ENCODE results near the gene CLDN9. TPM values are rescaled to one million over a fixed set of nuclear protein-coding genes. Genes with fewer than 3 reads are reported as not detected.

CLDN9 gene
- total and polyA plus RNA-seq, 12 donors = 0.19 to 3.2 (median 0.90) TPM

GRCh38 chr16:3001316-3001715 is 11.4 kb upstream of the CLDN9 start:
- TF ChIP-seq CTCF (IDR thresholded peaks at IDR 0.05) = no peak
- H3K9me3 ChIP-seq = no peaks in the 10 kb centered on the region
- H3K27me3 ChIP-seq = peaks cover 0 to 48% (median 21%) of the 10 kb centered on the region in 7 donors
- intact Hi-C loops (cut with DNase I) = no loop called here
- no peak for DNase-seq
- peaks cover 0 to 12% (median 9%) of the 10 kb centered on the region in 9 donors for H3K4me1 ChIP-seq
- H3K27ac ChIP-seq = no peak overlapping the region
- no peak for ATAC-seq
- no peaks in the 10 kb centered on the region for H3K36me3 ChIP-seq
- whole genome bisulfite sequencing, 2 donors = 69 to 78% methylated on average over 12 of the region's 12 CpGs
- no peak overlapping the region for H3K4me3 ChIP-seq

GRCh38 chr16:3003582-3004270 is 9.0 kb upstream of the CLDN9 start:
- peak overlapping the region in 6 of 10 donors; percentile 8 to 36 (median 24) for H3K4me3 ChIP-seq
- intact Hi-C loops (cut with DNase I) = no loop called here
- ATAC-seq = peak; percentile 97 to 100 (median 99)
- 8% methylated on average over 50 to 58 of the region's 58 CpGs for WGBS, 2 donors
- peak; percentile 94 to 95 for DNase-seq
- H3K27me3 ChIP-seq = peaks cover 0 to 62% (median 44%) of the 10 kb centered on the region in 7 donors
- peaks cover 0 to 4% (median 0%) of the 10 kb centered on the region in 9 donors for H3K36me3 ChIP-seq
- H3K9me3 ChIP-seq = no peaks in the 10 kb centered on the region
- peaks cover 0 to 33% (median 9%) of the 10 kb centered on the region in 9 donors for H3K4me1 ChIP-seq
- peak; percentile 9 to 75 (median 59) for TF ChIP-seq CTCF (IDR thresholded peaks at IDR 0.05)
- H3K27ac ChIP-seq = no peak overlapping the region

GRCh38 chr16:3004319-3004718 is 8.4 kb upstream of the CLDN9 start:
- ATAC-seq (no peak), DNase-seq (no peak)
- Histone ChIP-seq H3K9me3 (no peaks in the 10 kb centered on the region), H3K27ac (no peak overlapping the region), H3K4me1 (peaks cover 0 to 34% (median 9%) of the 10 kb centered on the region in 9 donors), H3K27me3 (peaks cover 0 to 65% (median 50%) of the 10 kb centered on the region in 7 donors), H3K36me3 (peaks cover 0 to 4% (median 0%) of the 10 kb centered on the region in 9 donors), H3K4me3 (peak overlapping the region in 3 of 10 donors; percentile 27 to 36 (median 28))
- TF ChIP-seq CTCF (IDR thresholded peaks at IDR 0.05) = no peak
- intact Hi-C loops (cut with DNase I) = no loop called here
- 0 to 1% methylated on average over 40 to 53 of the region's 67 CpGs for WGBS, 2 donors

- DNase-seq (no peak), ATAC-seq (no peak)
- Histone ChIP-seq H3K36me3 (peaks cover 0 to 4% (median 0%) of the 10 kb centered on the region in 9 donors), H3K9me3 (no peaks in the 10 kb centered on the region), H3K27me3 (peaks cover 0 to 70% (median 55%) of the 10 kb centered on the region in 7 donors), H3K4me1 (peaks cover 0 to 34% (median 9%) of the 10 kb centered on the region in 9 donors), H3K4me3 (peak overlapping the region in 9 of 10 donors; percentile 12 to 52 (median 42)), H3K27ac (peak overlapping the region in 7 of 10 donors; percentile 20 to 83 (median 60))
- intact Hi-C loops (cut with DNase I) = no loop called here
- 4 to 6% methylated on average over 25 of the region's 25 CpGs for WGBS, 2 donors
- no peak for TF ChIP-seq CTCF (IDR thresholded peaks at IDR 0.05)
Measured at GRCh38 chr16:3004781-3005284, 7.9 kb upstream of the CLDN9 start.
